A172 (cell line): ENCODE measurements around the gene NDST3. TPM values are rescaled to one million over a fixed set of nuclear protein-coding genes. Genes with fewer than 3 reads are reported as not detected.

Experiments used
- DNase-seq: peaks from one replicate; pipeline ENCODE4 v3.0.0-alpha.2; 2015; ENCODE audit warnings: low spot score
- total RNA-seq: library from RNA; depleted of rRNA; stranded (reverse); fragments of >200 nt; shearing (Covaris generic); gene quantifications from 2 replicates; pipeline ENCODE4 v1.2.3, GENCODE V29; 2014

The NDST3 gene
- total RNA-seq, 1 experiment from 2014 or later: 0.74 TPM

DNA sequence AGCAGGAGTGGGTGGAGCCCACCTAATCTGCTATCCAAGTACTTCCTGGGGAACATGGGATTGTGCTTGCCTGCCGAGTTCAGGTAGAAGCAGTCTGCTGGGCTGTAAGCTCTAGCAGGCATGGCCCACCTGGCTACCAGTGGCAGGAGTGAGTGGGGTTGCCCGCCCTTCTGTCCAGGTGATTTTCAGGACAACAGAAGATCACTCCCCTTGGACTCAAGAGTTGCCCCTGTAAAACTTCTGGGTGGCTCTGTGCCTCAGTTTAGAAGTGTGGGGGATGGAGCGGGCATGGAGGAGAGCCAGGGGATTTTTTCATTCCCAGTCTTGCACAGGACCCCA lies 43.5 kb downstream of the NDST3 start:
- DNase-seq: no peak

DNA sequence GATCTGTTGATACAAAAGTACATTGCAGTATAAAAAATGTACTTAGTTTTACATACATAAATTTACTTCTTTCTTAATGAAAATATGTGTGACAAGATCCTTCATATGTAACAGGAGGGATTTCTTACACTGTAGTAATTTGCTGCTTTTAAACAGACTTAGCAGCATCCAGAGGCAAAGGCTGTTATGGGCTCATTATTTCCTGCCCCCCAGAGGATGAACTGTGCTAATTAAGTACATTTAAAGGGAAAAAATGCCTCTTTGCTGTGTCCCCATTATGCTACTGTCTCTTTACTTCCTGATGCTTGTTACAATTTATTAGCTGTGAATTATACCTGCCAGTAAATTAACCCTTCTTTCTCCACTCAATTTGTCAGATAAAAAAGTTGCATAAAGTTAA lies 47.1 kb downstream of the NDST3 start:
- no peak for DNase-seq

GRCh38 chr4:118082182-118082581 lies 47.9 kb downstream of the NDST3 start:
- no peak for DNase-seq

DNA sequence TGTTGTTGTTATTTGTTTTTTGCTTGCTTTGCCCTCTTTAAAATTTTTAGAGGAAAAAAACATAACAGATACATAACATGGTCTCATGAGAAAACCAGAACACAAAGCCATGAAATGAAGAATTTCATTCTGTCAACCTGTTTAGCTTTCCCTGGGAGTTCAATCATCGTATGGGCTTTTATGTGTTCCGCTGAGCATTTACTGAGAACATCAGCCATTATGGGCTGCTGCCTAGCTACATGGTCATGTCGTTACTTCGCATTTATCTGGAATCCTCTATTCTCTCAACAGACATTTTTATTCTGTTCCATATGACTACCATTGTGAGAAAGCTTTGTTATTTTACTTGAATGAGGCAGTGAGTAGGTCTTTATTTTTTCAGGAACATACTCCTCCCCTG lies 51.4 kb downstream of the NDST3 start:
- no peak for DNase-seq

- peak; percentile 77 for DNase-seq
Observed at GRCh38 chr4:118086344-118086743, 52.1 kb downstream of the NDST3 start.

DNA sequence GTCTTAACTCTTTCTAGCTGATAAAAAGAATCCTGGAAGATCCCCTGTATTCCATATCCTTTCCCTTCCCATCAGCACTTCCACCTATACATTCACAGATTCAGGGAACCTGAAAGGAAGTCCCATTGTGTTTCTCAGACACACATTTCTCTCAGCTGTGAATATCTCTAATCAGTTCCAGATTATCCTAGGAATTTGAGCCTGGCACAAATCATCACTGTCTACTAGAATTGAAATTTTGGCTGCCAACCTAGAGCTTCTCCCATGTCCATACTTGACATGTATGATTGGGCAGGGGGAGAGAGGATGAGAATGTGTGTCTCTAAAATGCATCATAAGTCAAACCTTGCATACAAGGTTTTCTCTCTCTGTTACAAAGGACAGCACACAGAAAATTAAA lies 53.1 kb downstream of the NDST3 start:
- no peak for DNase-seq

- no peak for DNase-seq
Observed at GRCh38 chr4:118099106-118099505, 64.8 kb downstream of the NDST3 start.

- DNase-seq: no peak
Observed at GRCh38 chr4:118102195-118102594, 67.9 kb downstream of the NDST3 start.

DNA sequence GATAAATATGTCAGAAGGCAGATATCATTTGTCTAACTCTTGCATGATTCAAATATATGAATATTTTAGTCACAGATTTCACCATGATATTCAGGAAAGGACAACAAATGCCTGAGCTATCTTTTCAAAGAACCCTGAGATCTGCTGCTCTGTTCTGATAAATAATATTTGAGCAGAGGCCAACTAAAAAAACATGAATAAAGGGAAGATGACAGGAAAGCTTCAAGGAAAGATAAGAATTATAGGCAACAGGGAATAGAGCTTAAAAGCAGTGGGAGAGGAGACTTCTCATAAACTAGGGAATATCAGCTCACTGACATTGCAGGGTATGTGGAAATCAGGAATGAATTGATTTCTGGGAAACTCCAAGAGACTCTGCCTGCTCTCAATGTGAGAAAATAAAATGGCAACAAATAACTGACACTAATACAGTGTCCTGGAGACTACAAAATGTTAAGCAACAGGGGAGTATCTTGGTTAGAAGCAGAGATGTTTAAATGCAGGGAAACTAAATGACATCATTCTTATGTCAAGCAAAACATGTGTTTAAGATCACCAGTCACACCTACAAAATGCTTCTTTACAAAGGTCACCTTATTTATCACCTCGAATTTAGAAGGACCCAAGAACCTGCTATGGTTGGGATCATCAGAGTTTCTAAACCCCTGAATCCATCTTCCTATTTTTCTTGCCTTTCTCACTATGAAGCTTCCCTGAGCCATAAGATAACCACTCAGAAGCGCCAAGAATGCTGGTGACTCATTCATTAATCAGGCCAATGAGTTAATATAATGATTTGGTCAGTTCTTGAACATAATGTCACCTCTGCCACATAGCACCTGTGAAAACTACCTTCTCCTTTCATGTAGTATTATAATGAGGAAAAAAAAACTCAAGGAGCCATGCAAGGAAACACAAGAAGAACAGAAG lies 78.1 kb downstream of the NDST3 start:
- DNase-seq: peak; percentile 34

DNA sequence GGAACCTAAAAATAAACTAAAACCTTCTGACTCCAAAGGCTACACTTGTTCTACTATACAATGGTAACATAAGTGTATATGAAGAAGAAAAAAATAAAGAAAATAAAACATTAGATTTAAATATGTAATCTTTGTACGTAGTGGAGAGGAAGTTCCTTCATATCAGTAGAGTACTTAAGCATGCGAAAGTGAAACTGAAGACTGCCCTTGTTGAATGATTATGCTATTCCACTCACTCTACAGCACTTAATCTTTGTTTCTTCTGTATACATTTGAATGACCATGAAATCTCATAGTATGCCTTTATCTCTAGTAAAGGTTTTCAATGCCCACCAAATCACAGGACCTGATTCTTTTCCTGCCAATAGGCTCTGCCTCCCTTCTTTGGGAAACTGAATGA lies 78.9 kb downstream of the NDST3 start:
- peak; percentile 13 for DNase-seq

DNA sequence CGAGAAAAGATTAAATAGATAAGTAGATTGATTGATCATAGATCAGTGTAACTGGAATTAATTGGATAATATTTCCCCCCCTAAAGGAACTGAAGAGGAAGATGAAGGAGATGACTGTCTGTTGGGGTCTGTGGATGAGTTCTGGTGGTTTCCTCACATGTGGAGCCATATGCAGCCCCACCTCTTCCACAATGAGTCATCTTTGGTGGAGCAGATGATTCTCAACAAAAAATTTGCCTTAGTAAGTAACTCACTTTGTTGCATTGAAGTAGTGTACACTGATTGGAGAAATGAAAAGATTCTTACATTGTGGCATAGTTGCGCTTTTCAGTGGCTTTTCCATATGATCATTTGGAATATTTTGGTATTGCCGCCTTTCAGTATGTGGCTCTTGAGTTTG lies 80.4 kb downstream of the NDST3 start:
- DNase-seq: peak; percentile 41

GRCh38 chr4:118120120-118120760 lies 86.0 kb downstream of the NDST3 start:
- DNase-seq: no peak

DNA sequence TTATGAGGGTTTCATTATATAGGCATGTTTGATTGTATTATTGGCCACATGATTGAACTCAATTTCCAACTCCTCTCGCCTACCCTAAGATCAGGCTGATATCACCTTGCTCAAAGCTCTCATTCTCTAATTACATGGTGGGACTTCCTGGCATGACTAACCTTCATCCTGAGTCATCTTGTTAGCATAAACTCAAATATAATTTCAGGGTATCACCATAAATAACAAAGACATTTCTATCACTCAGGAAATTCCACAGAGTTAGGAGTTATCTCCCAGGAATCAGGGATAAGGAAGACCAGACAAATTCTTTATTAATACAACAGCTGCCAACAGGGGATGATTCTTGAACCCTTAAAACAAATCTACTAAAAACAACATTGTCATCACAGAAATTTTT lies 90.7 kb downstream of the NDST3 start:
- peak; percentile 35 for DNase-seq

DNA sequence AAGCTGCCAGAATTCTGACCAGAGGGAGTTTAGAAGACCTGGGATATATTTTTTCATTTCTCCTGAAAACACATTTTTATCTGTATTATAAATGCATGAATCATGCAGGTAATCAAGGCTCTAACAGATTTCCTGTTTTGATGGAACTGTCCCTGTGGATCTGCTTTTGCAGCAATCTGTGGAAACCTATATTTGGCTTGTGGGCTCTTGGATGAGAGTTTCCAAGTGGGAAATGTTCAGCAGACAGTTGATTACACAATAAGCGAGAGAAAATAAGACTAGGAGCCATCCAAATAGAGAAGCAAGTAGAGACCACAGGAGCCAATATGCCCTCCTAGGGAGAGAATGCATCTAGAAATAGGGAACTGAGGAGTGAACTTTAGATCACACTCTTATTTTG lies 105.0 kb downstream of the NDST3 start:
- no peak for DNase-seq

- no peak for DNase-seq
Observed at GRCh38 chr4:118141240-118141639, 107.0 kb downstream of the NDST3 start.

- DNase-seq: no peak
Observed at GRCh38 chr4:118154649-118155048, 120.4 kb downstream of the NDST3 start.

- no peak for DNase-seq
Observed at GRCh38 chr4:118155516-118155915, 121.2 kb downstream of the NDST3 start.

GRCh38 chr4:118158763-118159375 lies 124.6 kb downstream of the NDST3 start:
- no peak for DNase-seq

DNA sequence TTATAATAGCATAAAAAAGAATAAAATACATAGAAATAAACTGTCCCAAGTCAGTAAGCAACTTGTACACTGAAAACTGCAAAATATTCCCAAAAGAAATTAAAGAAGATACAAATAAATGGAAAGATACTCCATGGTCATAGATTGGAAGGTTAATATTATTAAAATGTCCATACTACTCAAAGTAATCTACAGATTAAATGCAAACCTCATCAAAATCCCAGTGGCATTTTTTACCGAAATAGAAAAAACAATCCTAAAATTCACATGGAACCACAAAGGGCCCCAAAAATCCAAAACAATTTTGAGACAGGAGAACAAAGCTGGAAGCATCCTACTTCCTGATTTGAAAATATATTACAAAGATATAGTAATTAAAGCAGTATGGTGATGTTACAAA lies 133.0 kb downstream of the NDST3 start:
- DNase-seq: no peak

GRCh38 chr4:118171381-118171780 lies 137.1 kb downstream of the NDST3 start:
- DNase-seq: no peak

DNA sequence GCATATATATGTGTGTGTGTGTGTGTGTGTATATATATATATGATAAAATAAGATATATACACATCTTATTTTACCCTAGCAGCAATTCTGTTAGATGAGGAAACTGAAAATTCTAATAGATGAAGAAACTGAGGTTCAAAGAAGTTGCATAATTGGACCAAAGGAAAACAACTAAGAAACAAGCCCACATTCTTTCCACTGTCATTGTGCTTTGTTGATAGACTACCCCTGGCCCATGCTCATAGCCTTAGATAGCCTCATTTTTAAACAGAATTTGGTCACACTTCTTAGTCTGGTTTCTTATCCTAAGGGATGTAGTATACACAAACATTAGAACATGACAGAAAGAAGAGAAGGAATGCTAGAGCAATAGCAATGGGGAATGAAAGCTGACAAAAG lies 138.8 kb downstream of the NDST3 start:
- no peak for DNase-seq

- DNase-seq: peak; percentile 65
Observed at GRCh38 chr4:118173956-118174725, 139.9 kb downstream of the NDST3 start.
